ENCODE results near the gene PCID2.

The PCID2 gene

DNA sequence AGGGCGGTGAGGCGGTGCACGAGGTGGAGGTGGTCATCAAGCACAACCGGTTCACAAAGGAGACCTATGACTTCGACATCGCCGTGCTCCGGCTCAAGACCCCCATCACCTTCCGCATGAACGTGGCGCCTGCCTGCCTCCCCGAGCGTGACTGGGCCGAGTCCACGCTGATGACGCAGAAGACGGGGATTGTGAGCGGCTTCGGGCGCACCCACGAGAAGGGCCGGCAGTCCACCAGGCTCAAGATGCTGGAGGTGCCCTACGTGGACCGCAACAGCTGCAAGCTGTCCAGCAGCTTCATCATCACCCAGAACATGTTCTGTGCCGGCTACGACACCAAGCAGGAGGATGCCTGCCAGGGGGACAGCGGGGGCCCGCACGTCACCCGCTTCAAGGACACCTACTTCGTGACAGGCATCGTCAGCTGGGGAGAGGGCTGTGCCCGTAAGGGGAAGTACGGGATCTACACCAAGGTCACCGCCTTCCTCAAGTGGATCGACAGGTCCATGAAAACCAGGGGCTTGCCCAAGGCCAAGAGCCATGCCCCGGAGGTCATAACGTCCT, 59.4 kb downstream of the PCID2 start:
- no peak overlapping the region for H3K4me3 ChIP-seq (ENCODE audit: low read length)
- peaks cover 21% of the 10 kb centered on the region for H3K27me3 ChIP-seq (ENCODE audit: control insufficient read depth, insufficient read depth, low read length)
- H3K4me1 ChIP-seq (ENCODE audit: control insufficient read depth, insufficient read depth, low read length), result peaks cover 14% of the 10 kb centered on the region
- no peak overlapping the region for H3K9ac ChIP-seq (ENCODE audit: low read length)
- no peaks in the 10 kb centered on the region for H3K9me3 ChIP-seq (ENCODE audit: control insufficient read depth, low read length)
- no peaks in the 10 kb centered on the region for H3K36me3 ChIP-seq (ENCODE audit: control insufficient read depth, insufficient read depth, low read length)

DNA sequence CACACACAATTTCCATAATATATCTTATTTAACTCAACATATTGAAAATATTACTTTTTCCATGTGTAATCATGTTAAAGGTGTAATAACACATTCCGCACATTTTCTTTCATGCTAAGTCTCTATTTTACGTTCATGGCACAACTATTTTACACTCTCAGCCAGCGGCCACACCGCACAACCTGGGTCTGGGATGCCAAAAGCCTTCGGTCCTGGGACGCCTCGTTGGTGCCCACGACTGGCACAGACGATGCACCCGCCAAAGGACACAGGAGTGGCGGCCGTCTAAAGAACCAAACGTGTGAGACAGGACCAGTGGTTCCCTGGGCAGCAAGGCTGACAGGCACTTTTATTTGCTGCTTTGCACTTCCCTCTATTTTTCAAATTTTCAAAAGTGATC, 60.1 kb downstream of the PCID2 start:
- Histone ChIP-seq H3K36me3 (ENCODE audit: control insufficient read depth, insufficient read depth, low read length) (no peaks in the 10 kb centered on the region), H3K27me3 (ENCODE audit: control insufficient read depth, insufficient read depth, low read length) (peaks cover 20% of the 10 kb centered on the region), H3K9me3 (ENCODE audit: control insufficient read depth, low read length) (no peaks in the 10 kb centered on the region), H3K4me1 (ENCODE audit: control insufficient read depth, insufficient read depth, low read length) (peaks cover 12% of the 10 kb centered on the region), H3K4me3 (ENCODE audit: low read length) (no peak overlapping the region), H3K9ac (ENCODE audit: low read length) (no peak overlapping the region)

DNA sequence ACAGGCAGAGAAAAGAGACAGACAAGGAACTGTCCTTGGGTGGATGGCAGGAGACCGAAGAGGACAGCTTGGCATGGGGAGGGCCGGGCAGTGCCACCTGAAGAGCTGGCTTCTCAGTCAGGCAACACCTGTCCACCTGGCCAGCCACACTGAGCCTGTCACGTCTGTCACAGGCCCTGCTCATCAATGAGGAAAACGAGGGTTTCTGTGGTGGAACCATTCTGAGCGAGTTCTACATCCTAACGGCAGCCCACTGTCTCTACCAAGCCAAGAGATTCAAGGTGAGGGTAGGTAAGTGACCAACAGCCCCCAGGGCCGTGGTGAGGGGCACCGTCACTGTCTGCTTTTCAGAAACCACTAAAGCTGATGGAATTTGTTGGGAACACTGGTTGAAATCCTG, 61.3 kb downstream of the PCID2 start:
- H3K4me1 ChIP-seq (ENCODE audit: control insufficient read depth, insufficient read depth, low read length), result no peaks in the 10 kb centered on the region
- H3K9ac ChIP-seq (ENCODE audit: low read length), result no peak overlapping the region
- peaks cover 8% of the 10 kb centered on the region for H3K27me3 ChIP-seq (ENCODE audit: control insufficient read depth, insufficient read depth, low read length)

DNA sequence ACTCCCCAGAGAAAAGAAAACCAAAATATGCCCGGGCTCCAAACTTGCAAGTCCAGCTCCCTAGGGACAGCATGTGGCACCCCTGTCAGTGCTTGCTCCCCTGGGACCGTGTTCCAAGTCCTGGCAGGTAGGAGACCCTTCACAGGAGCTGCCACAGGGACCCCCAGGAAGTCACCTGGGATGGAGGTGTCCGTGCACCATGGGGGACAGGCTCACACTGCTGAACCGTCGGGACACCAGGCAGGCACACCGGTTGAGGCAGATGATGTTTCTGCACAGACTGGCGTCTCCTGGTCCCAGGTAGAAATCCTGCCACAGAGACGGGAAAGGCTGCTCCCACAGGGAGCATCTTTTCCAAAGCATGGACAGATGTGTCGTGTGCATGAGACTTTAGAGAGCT, 61.7 kb downstream of the PCID2 start:
- Histone ChIP-seq H3K9ac (ENCODE audit: low read length) (no peak overlapping the region), H3K4me1 (ENCODE audit: control insufficient read depth, insufficient read depth, low read length) (no peaks in the 10 kb centered on the region), H3K27me3 (ENCODE audit: control insufficient read depth, insufficient read depth, low read length) (peaks cover 4% of the 10 kb centered on the region), H3K36me3 (ENCODE audit: control insufficient read depth, insufficient read depth, low read length) (no peaks in the 10 kb centered on the region), H3K9me3 (ENCODE audit: control insufficient read depth, low read length) (no peaks in the 10 kb centered on the region), H3K4me3 (ENCODE audit: low read length) (no peak overlapping the region)

More for the DNA sequence above, 61.3 kb downstream of the PCID2 start:
- H3K4me3 ChIP-seq (ENCODE audit: low read length), result no peak overlapping the region
- no peaks in the 10 kb centered on the region for H3K9me3 ChIP-seq (ENCODE audit: control insufficient read depth, low read length)
- H3K36me3 ChIP-seq (ENCODE audit: control insufficient read depth, insufficient read depth, low read length), result no peaks in the 10 kb centered on the region

DNA sequence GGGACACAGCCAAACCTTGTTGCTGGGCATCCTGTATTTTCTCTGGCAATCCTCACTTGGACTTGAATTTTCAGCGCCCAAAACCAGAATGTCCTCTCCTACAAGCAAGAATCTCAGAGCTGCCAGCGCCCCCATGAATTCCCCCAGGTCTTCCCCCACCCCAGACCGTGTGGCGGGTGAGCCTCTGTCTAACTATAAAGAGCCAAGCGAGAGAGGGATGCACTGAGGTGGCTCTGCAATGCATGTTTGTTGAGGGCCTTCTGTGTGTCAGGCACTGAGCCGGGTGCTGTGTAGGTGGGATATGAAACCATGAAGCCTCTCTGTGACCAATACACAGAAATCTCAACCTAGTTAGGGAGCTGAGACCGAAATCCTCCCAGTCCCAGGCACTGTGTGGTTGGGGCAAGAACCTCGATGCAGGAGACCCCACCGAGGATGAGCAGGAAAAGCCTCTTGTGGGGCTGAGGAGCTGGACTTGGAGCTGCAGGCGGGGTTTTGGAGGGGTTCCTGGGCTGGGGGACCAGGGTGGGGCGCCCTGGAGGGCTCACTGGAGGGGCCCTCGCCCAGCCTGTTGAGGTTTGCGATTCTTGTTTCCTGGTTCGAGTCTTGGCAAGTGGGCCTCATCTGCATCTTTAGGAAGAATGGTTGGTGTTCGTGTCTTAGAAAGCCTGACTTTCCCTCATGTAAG, 62.4 kb downstream of the PCID2 start:
- Histone ChIP-seq H3K4me1 (ENCODE audit: control insufficient read depth, insufficient read depth, low read length) (no peaks in the 10 kb centered on the region), H3K36me3 (ENCODE audit: control insufficient read depth, insufficient read depth, low read length) (no peaks in the 10 kb centered on the region), H3K27me3 (ENCODE audit: control insufficient read depth, insufficient read depth, low read length) (peaks cover 2% of the 10 kb centered on the region), H3K9me3 (ENCODE audit: control insufficient read depth, low read length) (no peaks in the 10 kb centered on the region), H3K9ac (ENCODE audit: low read length) (no peak overlapping the region), H3K4me3 (ENCODE audit: low read length) (no peak overlapping the region)

DNA sequence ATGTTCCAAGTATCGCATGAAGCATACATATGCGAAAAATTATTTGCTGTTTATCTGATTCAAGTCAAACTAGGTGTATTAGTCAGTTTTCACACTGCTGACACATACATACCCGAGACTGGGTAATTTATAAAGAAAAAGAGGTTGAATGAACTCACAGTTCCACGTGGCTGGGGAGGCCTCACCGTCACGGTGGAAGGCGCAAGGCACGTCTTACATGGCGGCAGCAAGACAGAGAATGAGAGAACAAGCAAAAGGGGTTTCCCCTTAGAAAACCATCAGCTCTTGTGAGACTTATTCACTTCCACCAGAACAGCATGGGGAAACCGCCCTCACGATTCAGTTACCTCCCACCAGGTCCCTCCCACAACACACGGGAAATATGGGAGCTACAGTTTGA, 63.0 kb downstream of the PCID2 start:
- Histone ChIP-seq H3K9me3 (ENCODE audit: control insufficient read depth, low read length) (no peaks in the 10 kb centered on the region), H3K4me1 (ENCODE audit: control insufficient read depth, insufficient read depth, low read length) (no peaks in the 10 kb centered on the region), H3K27me3 (ENCODE audit: control insufficient read depth, insufficient read depth, low read length) (no peaks in the 10 kb centered on the region), H3K36me3 (ENCODE audit: control insufficient read depth, insufficient read depth, low read length) (no peaks in the 10 kb centered on the region), H3K9ac (ENCODE audit: low read length) (no peak overlapping the region), H3K4me3 (ENCODE audit: low read length) (no peak overlapping the region)

DNA sequence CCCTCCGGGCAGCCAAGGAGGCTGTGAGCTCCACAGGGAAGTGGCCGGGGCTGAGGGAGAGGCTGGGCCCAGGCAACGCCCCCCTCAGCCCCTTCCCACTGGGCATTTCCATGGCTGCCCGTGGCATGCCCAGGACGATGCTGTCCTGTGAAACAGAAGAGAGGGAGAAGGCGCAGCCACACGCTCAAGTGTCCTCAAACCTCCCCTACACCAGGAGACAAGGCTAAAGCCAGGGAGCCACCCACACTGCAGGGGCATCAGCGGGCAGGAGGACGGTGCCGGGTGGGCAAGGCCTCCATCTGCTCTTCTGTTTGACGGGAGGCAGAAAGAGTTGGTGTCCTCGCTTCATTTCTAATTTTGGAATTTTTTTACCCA, 64.2 kb downstream of the PCID2 start:
- Histone ChIP-seq H3K9me3 (ENCODE audit: control insufficient read depth, low read length) (no peaks in the 10 kb centered on the region), H3K4me1 (ENCODE audit: control insufficient read depth, insufficient read depth, low read length) (no peaks in the 10 kb centered on the region), H3K27me3 (ENCODE audit: control insufficient read depth, insufficient read depth, low read length) (no peaks in the 10 kb centered on the region), H3K36me3 (ENCODE audit: control insufficient read depth, insufficient read depth, low read length) (no peaks in the 10 kb centered on the region), H3K9ac (ENCODE audit: low read length) (no peak overlapping the region), H3K4me3 (ENCODE audit: low read length) (no peak overlapping the region)

DNA sequence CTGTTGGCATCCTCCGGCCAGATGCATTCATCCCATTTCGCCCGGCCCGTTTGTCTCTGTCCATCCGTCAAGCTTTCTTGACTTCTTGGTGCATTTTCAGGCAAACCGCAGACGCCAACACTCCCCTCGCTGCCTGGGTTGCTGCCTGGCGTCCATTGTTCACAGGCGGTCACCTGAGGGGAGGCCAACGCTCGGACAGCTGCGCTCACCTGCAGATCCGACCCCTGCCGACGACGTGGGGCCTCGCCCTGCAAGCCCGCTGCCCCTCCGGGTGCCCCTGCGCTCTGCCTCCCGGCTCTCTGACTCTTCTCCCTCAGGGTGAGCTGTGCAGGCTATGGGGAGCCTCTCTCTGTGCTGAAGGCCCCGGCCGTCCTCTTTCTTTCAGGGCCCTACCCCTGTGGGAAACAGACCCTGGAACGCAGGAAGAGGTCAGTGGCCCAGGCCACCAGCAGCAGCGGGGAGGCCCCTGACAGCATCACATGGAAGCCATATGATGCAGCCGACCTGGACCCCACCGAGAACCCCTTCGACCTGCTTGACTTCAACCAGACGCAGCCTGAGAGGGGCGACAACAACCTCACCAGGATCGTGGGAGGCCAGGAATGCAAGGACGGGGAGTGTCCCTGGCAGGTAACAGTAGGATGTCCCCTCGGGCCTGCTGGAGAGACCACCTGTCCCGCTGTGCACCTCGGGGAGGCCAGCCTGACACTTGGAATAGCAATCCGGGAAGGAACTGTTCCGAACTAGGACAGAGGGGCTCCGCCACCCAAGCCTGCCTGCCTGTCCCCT, 64.8 kb downstream of the PCID2 start:
- Histone ChIP-seq H3K4me1 (ENCODE audit: control insufficient read depth, insufficient read depth, low read length) (no peaks in the 10 kb centered on the region), H3K36me3 (ENCODE audit: control insufficient read depth, insufficient read depth, low read length) (no peaks in the 10 kb centered on the region), H3K9ac (ENCODE audit: low read length) (no peak overlapping the region), H3K27me3 (ENCODE audit: control insufficient read depth, insufficient read depth, low read length) (no peaks in the 10 kb centered on the region), H3K9me3 (ENCODE audit: control insufficient read depth, low read length) (no peaks in the 10 kb centered on the region), H3K4me3 (ENCODE audit: low read length) (no peak overlapping the region)

DNA sequence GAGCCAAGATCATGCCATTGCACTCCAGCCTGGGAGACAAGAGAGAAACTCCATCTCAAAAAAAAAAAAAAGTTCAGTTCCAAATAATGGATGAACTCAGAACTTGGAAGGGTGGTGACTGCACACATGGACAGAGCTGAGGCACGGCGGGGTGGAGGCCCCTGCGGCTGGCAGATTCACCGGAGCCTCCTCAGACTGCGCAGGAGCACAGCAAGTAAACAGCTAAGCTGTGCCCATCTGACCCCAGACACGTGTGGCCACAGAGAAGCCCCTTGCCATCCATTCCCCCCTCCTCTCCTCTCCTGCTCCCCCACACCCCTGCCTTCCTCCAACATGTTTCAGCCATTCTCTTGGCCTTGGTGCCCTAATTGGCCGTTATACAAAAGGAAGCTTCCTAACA, 65.6 kb downstream of the PCID2 start:
- Histone ChIP-seq H3K27me3 (ENCODE audit: control insufficient read depth, insufficient read depth, low read length) (no peaks in the 10 kb centered on the region), H3K4me1 (ENCODE audit: control insufficient read depth, insufficient read depth, low read length) (no peaks in the 10 kb centered on the region), H3K9ac (ENCODE audit: low read length) (no peak overlapping the region), H3K4me3 (ENCODE audit: low read length) (no peak overlapping the region), H3K36me3 (ENCODE audit: control insufficient read depth, insufficient read depth, low read length) (no peaks in the 10 kb centered on the region), H3K9me3 (ENCODE audit: control insufficient read depth, low read length) (no peaks in the 10 kb centered on the region)

DNA sequence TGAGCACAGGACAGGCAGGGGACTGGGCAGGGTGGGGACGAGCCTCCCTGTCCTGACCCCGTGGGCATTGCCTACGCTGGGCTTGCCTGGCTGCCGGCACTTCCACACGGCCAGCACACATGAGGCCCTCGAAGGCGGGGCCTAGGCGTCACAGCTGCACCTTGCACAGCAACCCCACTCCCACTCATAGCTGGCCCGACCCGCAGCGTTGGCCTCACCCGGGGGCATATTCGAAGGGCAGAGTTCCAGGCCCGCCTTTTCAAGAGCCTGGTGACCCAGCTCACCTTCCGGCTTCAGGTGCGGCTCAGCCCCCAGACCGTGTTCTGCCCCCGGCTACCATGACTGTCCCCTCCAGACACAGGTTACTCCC, 66.9 kb downstream of the PCID2 start:
- Histone ChIP-seq H3K9ac (ENCODE audit: low read length) (no peak overlapping the region), H3K36me3 (ENCODE audit: control insufficient read depth, insufficient read depth, low read length) (no peaks in the 10 kb centered on the region), H3K9me3 (ENCODE audit: control insufficient read depth, low read length) (no peaks in the 10 kb centered on the region), H3K4me1 (ENCODE audit: control insufficient read depth, insufficient read depth, low read length) (no peaks in the 10 kb centered on the region), H3K27me3 (ENCODE audit: control insufficient read depth, insufficient read depth, low read length) (no peaks in the 10 kb centered on the region), H3K4me3 (ENCODE audit: low read length) (no peak overlapping the region)

DNA sequence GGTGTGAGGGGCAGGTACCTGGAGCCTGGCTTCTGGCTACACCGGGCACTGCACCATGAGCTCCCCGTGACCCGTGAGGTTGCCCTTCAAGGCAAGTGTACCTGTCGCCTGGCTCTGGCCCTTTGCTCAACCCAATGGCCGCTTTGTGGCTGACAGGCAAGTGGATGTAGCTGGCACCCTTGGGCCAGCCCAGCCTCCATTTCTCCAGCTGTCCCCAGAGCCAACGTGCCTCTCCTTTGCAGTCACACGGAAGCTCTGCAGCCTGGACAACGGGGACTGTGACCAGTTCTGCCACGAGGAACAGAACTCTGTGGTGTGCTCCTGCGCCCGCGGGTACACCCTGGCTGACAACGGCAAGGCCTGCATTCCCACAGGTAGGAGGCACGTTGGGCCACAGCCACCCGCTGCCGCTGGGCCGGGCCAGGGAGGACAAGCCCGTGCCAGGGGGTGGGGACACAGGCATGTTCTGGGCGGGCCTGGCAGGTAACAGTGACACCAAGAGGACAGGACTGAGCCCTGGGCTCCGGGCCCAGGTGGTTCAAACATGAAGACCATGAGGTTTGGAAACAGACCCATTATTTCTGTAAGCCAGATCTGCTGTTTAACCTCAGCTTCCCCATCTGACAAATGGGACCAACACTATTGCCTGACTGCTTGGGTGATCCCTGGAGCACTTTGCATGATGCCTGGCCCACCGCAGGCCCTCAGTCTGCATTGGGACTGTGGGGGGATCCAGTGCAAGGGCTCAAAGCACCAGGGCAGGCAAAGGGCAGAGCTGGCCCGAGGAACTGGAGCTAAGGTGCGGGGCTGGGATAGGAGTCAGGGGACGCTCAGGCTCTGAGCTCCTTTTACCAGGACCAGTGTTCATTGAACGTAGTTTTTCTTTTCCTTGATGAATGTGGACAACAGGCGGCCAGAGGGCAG, 67.5 kb downstream of the PCID2 start:
- Histone ChIP-seq H3K9ac (ENCODE audit: low read length) (no peak overlapping the region), H3K4me1 (ENCODE audit: control insufficient read depth, insufficient read depth, low read length) (no peaks in the 10 kb centered on the region), H3K9me3 (ENCODE audit: control insufficient read depth, low read length) (no peaks in the 10 kb centered on the region), H3K36me3 (ENCODE audit: control insufficient read depth, insufficient read depth, low read length) (no peaks in the 10 kb centered on the region), H3K4me3 (ENCODE audit: low read length) (no peak overlapping the region), H3K27me3 (ENCODE audit: control insufficient read depth, insufficient read depth, low read length) (no peaks in the 10 kb centered on the region)

DNA sequence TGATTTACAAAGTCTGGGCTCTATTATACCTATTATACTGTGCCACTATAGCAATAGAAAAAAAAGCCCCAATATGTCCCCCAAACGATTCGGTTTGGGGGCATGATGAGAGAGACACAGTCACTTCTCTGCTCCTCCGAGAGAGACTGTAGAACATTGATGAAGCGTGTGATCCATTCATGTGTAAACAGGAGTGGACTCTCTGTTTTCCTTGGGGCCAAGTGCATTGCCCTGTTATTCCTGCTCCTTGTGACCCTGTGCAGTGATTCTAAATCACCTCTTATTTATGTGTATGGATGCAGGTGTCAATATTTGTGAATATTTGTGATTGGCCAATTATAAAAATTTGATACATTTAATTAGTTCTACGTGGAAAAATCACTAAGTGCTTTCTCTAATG, 68.9 kb downstream of the PCID2 start:
- Histone ChIP-seq H3K36me3 (ENCODE audit: control insufficient read depth, insufficient read depth, low read length) (no peaks in the 10 kb centered on the region), H3K4me1 (ENCODE audit: control insufficient read depth, insufficient read depth, low read length) (no peaks in the 10 kb centered on the region), H3K4me3 (ENCODE audit: low read length) (no peak overlapping the region), H3K27me3 (ENCODE audit: control insufficient read depth, insufficient read depth, low read length) (no peaks in the 10 kb centered on the region), H3K9ac (ENCODE audit: low read length) (no peak overlapping the region), H3K9me3 (ENCODE audit: control insufficient read depth, low read length) (no peaks in the 10 kb centered on the region)

All from mucosa of stomach (tissue), 1 donor.